Measurements from ENCODE around the gene EPOP.
A peak's percentile ranks its signal among the peaks of the same experiment; 100 is the strongest.
"Not testable (repeated sequence)": the region's sequence is repeated elsewhere in the genome, so short reads cannot be mapped to it uniquely, and the experiment has no call there.

Gene EPOP

GRCh38 chr17:38653230-38653629 is 21.5 kb downstream of the EPOP start:
- no peak for DNase-seq
- Mint-ChIP-seq H3K4me1 (peaks cover 42% of the 10 kb centered on the region), H3K9me3 (no peaks in the 10 kb centered on the region), H3K27ac (no peak overlapping the region), H3K27me3 (peaks cover 9% of the 10 kb centered on the region), H3K4me3 (no peak overlapping the region)
- no peak for ATAC-seq

GRCh38 chr17:38650653-38651173 is 24.0 kb downstream of the EPOP start:
- not testable (repeated sequence) for H3K4me3 Mint-ChIP-seq, H3K27me3 Mint-ChIP-seq, H3K9me3 Mint-ChIP-seq, ATAC-seq, DNase-seq
- H3K4me1 Mint-ChIP-seq: peaks cover 26% of the 10 kb centered on the region
- H3K27ac Mint-ChIP-seq: peak overlapping the region in 1 of 2 donors; percentile 30

- Mint-ChIP-seq H3K27me3 (peaks cover 13% of the 10 kb centered on the region), H3K9me3 (no peaks in the 10 kb centered on the region), H3K4me3 (no peak overlapping the region), H3K27ac (no peak overlapping the region), H3K4me1 (no peaks in the 10 kb centered on the region)
- DNase-seq (no peak), ATAC-seq (no peak)
Observed at GRCh38 chr17:38637951-38638350, 36.8 kb downstream of the EPOP start.

GRCh38 chr17:38636054-38636453 is 38.7 kb downstream of the EPOP start:
- H3K4me1 Mint-ChIP-seq: no peaks in the 10 kb centered on the region
- ATAC-seq: no peak
- H3K27me3 Mint-ChIP-seq: peaks cover 13% of the 10 kb centered on the region
- H3K9me3 Mint-ChIP-seq: no peaks in the 10 kb centered on the region
- H3K4me3 Mint-ChIP-seq: no peak overlapping the region
- H3K27ac Mint-ChIP-seq: no peak overlapping the region
- no peak for DNase-seq

GRCh38 chr17:38632334-38632733 is 42.4 kb downstream of the EPOP start:
- Mint-ChIP-seq H3K27ac (no peak overlapping the region), H3K4me3 (no peak overlapping the region), H3K9me3 (no peaks in the 10 kb centered on the region)

GRCh38 chr17:38628441-38628840 is 46.3 kb downstream of the EPOP start:
- no peak overlapping the region for H3K4me3 Mint-ChIP-seq
- H3K27me3 Mint-ChIP-seq: peaks cover 10% of the 10 kb centered on the region
- ATAC-seq (no peak), DNase-seq (no peak)
- H3K27ac Mint-ChIP-seq: no peak overlapping the region
- peaks cover 9% of the 10 kb centered on the region for H3K4me1 Mint-ChIP-seq
- H3K9me3 Mint-ChIP-seq: no peaks in the 10 kb centered on the region

More at GRCh38 chr17:38632334-38632733, 42.4 kb downstream of the EPOP start:
- Mint-ChIP-seq H3K4me1 (no peaks in the 10 kb centered on the region), H3K27me3 (peaks cover 9% of the 10 kb centered on the region)
- ATAC-seq (no peak), DNase-seq (no peak)

GRCh38 chr17:38627957-38628356 is 46.8 kb downstream of the EPOP start:
- DNase-seq (no peak), ATAC-seq (no peak)
- Mint-ChIP-seq H3K27me3 (peaks cover 14% of the 10 kb centered on the region), H3K27ac (no peak overlapping the region), H3K9me3 (no peaks in the 10 kb centered on the region), H3K4me3 (no peak overlapping the region), H3K4me1 (peaks cover 9% of the 10 kb centered on the region)

- not testable (repeated sequence) for H3K4me1 Mint-ChIP-seq, H3K9me3 Mint-ChIP-seq, H3K4me3 Mint-ChIP-seq, DNase-seq, ATAC-seq, H3K27ac Mint-ChIP-seq
- H3K27me3 Mint-ChIP-seq: peaks cover 27% of the 10 kb centered on the region
Observed at GRCh38 chr17:38626606-38627226, 48.0 kb downstream of the EPOP start.

GRCh38 chr17:38625482-38625881 is 49.3 kb downstream of the EPOP start:
- no peak overlapping the region for H3K4me3 Mint-ChIP-seq
- no peaks in the 10 kb centered on the region for H3K9me3 Mint-ChIP-seq
- peaks cover 39% of the 10 kb centered on the region for H3K27me3 Mint-ChIP-seq
- DNase-seq (no peak), ATAC-seq (no peak)
- H3K27ac Mint-ChIP-seq: peak overlapping the region in 1 of 2 donors; percentile 67
- H3K4me1 Mint-ChIP-seq: peaks cover 9% of the 10 kb centered on the region

GRCh38 chr17:38624782-38625355 is 49.9 kb downstream of the EPOP start:
- peak; percentile 79 for ATAC-seq
- H3K4me3 Mint-ChIP-seq: peak overlapping the region; percentile 29 to 39

More at GRCh38 chr17:38624782-38625355, 49.9 kb downstream of the EPOP start:
- DNase-seq, H3K9me3 Mint-ChIP-seq, H3K4me1 Mint-ChIP-seq: not testable (repeated sequence)
- Mint-ChIP-seq H3K27ac (peak overlapping the region in 1 of 2 donors; percentile 67), H3K27me3 (peaks cover 45% of the 10 kb centered on the region)
